Measurements from ENCODE around the gene SHISA6. TPM values are rescaled to one million over a fixed set of nuclear protein-coding genes. Genes with fewer than 3 reads are reported as not detected.

SHISA6 gene
- total and polyA plus RNA-seq, 2 donors (not counting 1 experiment from before 2014, with no cell fraction given), result not detected

DNA sequence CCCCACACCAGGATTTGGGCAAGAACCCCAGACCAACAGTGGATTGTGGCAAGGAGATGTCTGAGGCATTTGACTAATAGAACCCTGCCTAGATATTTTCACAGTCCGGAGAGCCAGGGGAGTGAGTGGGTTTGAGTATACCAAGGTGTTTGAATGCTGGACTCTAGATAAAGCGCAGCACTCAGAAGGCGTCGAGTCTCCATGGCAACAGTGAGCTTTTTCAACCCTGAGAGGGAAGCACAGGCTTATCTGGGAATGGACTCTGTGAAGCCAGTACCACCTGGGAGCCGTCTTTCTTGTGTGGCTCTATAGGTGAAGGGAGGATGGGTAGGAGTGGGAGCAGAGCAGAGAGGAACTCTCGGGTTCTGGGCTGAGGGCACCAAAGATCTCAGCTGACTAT lies 147.0 kb downstream of the SHISA6 start:
- TF ChIP-seq EZH2 (IDR thresholded peaks at IDR 0.05; ENCODE audit: low read length, missing control alignments), result no peak
- TF ChIP-seq, protein P1, sequence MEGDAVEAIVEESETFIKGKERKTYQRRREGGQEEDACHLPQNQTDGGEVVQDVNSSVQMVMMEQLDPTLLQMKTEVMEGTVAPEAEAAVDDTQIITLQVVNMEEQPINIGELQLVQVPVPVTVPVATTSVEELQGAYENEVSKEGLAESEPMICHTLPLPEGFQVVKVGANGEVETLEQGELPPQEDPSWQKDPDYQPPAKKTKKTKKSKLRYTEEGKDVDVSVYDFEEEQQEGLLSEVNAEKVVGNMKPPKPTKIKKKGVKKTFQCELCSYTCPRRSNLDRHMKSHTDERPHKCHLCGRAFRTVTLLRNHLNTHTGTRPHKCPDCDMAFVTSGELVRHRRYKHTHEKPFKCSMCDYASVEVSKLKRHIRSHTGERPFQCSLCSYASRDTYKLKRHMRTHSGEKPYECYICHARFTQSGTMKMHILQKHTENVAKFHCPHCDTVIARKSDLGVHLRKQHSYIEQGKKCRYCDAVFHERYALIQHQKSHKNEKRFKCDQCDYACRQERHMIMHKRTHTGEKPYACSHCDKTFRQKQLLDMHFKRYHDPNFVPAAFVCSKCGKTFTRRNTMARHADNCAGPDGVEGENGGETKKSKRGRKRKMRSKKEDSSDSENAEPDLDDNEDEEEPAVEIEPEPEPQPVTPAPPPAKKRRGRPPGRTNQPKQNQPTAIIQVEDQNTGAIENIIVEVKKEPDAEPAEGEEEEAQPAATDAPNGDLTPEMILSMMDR (conservative IDR thresholded peaks at IDR 0.05 in 1 of 2, IDR thresholded peaks at IDR 0.05 in 1 of 2; ENCODE audit: low read depth in 1 of 2, low read length in 2 of 2), result no peak
- H3K27ac ChIP-seq (ENCODE audit: insufficient read depth, low read length), result no peak overlapping the region
- no peaks in the 10 kb centered on the region for H3K4me1 ChIP-seq (ENCODE audit: control insufficient read depth, extremely low read depth, insufficient read depth, low read length)
- no peak for DNase-seq (ENCODE audit: low read depth in 2 of 2)
- H3K4me3 ChIP-seq (replicated peaks in 1 of 4; ENCODE audit: control extremely low read depth in 1 of 4, insufficient read depth in 1 of 4, low read depth in 3 of 4, low read length in 4 of 4), result no peak overlapping the region
- no peaks in the 10 kb centered on the region for H3K27me3 ChIP-seq (ENCODE audit: control insufficient read depth, insufficient read depth, low read length)
- no peak overlapping the region for H2AFZ ChIP-seq (ENCODE audit: low read length)
- no peak overlapping the region for H3K9ac ChIP-seq (ENCODE audit: insufficient read depth, low read length)
- no peaks in the 10 kb centered on the region for H3K36me3 ChIP-seq (ENCODE audit: control insufficient read depth, insufficient read depth, low read length)
- H3K79me2 ChIP-seq (ENCODE audit: control insufficient read depth, insufficient read depth, low read length), result no peaks in the 10 kb centered on the region
- H4K20me1 ChIP-seq (ENCODE audit: control insufficient read depth, extremely low read depth, insufficient read depth, low read length), result no peaks in the 10 kb centered on the region
- no peaks in the 10 kb centered on the region for H3K9me3 ChIP-seq (ENCODE audit: control insufficient read depth, insufficient read depth, low read depth, low read length)
- no peak overlapping the region for H3K4me2 ChIP-seq (ENCODE audit: extremely low read depth, insufficient read depth, low read length)

DNA sequence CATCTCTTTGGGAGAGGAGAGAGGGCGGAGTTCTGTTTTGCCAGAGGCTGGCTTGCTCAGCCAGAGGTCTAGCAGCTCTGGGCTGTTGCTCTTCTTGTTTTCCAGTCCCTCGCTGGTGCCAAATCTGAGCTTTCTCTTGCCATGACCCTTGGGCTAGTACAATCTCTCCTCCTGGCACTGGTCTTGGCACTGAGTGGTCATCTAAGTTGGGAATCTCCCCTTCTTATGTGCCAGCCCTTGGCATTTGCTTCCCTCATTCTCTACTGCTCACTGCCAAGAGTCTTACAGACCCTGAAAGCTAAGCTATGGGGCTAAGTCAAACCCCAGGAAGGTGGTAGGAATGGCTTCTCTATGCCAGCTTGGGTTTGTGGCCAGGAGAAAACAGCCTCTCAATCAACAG lies 148.6 kb downstream of the SHISA6 start:
- Histone ChIP-seq H3K27me3 (ENCODE audit: control insufficient read depth, insufficient read depth, low read length) (no peaks in the 10 kb centered on the region), H3K36me3 (ENCODE audit: control insufficient read depth, insufficient read depth, low read length) (no peaks in the 10 kb centered on the region), H3K79me2 (ENCODE audit: control insufficient read depth, insufficient read depth, low read length) (no peaks in the 10 kb centered on the region), H3K27ac (ENCODE audit: insufficient read depth, low read length) (no peak overlapping the region), H4K20me1 (ENCODE audit: control insufficient read depth, extremely low read depth, insufficient read depth, low read length) (no peaks in the 10 kb centered on the region), H2AFZ (ENCODE audit: low read length) (no peak overlapping the region), H3K4me2 (ENCODE audit: extremely low read depth, insufficient read depth, low read length) (no peak overlapping the region), H3K9me3 (ENCODE audit: control insufficient read depth, insufficient read depth, low read depth, low read length) (no peaks in the 10 kb centered on the region), H3K9ac (ENCODE audit: insufficient read depth, low read length) (no peak overlapping the region), H3K4me3 (replicated peaks in 1 of 4; ENCODE audit: control extremely low read depth in 1 of 4, insufficient read depth in 1 of 4, low read depth in 3 of 4, low read length in 4 of 4) (no peak overlapping the region), H3K4me1 (ENCODE audit: control insufficient read depth, extremely low read depth, insufficient read depth, low read length) (no peaks in the 10 kb centered on the region)
- no peak for DNase-seq (ENCODE audit: low read depth in 2 of 2)
- TF ChIP-seq, protein P1 (conservative IDR thresholded peaks at IDR 0.05 in 1 of 2, IDR thresholded peaks at IDR 0.05 in 1 of 2; ENCODE audit: low read depth in 1 of 2, low read length in 2 of 2), result no peak
- TF ChIP-seq EZH2 (IDR thresholded peaks at IDR 0.05; ENCODE audit: low read length, missing control alignments), result no peak

DNA sequence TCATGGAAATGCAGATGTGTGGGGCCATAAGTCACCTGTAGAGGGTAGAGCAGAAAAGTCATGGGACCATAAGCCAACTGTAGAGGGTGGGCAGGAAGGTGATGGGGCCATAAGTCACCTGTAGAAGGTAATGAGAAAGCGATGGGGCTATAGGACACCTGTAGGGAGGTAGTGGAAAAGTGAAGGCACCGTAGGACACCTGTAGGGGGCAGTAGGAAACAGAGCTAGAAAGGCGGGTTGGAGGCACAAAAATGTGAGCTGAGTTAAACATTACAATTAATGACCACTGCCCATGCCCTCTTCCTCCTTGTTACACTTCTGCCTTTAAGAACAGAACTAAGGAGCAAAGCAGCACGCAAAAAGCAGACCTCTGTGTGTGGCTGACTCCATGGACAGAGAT lies 150.1 kb downstream of the SHISA6 start:
- no peak overlapping the region for H3K9ac ChIP-seq (ENCODE audit: insufficient read depth, low read length)
- H3K79me2 ChIP-seq (ENCODE audit: control insufficient read depth, insufficient read depth, low read length), result no peaks in the 10 kb centered on the region
- H3K36me3 ChIP-seq (ENCODE audit: control insufficient read depth, insufficient read depth, low read length), result no peaks in the 10 kb centered on the region
- no peak overlapping the region for H3K27ac ChIP-seq (ENCODE audit: insufficient read depth, low read length)
- H3K4me1 ChIP-seq (ENCODE audit: control insufficient read depth, extremely low read depth, insufficient read depth, low read length), result no peaks in the 10 kb centered on the region
- no peak overlapping the region for H3K4me2 ChIP-seq (ENCODE audit: extremely low read depth, insufficient read depth, low read length)
- no peaks in the 10 kb centered on the region for H3K27me3 ChIP-seq (ENCODE audit: control insufficient read depth, insufficient read depth, low read length)
- H3K9me3 ChIP-seq (ENCODE audit: control insufficient read depth, insufficient read depth, low read depth, low read length), result no peaks in the 10 kb centered on the region
- no peaks in the 10 kb centered on the region for H4K20me1 ChIP-seq (ENCODE audit: control insufficient read depth, extremely low read depth, insufficient read depth, low read length)
- no peak for TF ChIP-seq EZH2 (IDR thresholded peaks at IDR 0.05; ENCODE audit: low read length, missing control alignments)
- TF ChIP-seq, protein P1 (conservative IDR thresholded peaks at IDR 0.05 in 1 of 2, IDR thresholded peaks at IDR 0.05 in 1 of 2; ENCODE audit: low read depth in 1 of 2, low read length in 2 of 2), result no peak
- H2AFZ ChIP-seq (ENCODE audit: low read length), result no peak overlapping the region
- DNase-seq (ENCODE audit: low read depth in 2 of 2), result no peak
- no peak overlapping the region for H3K4me3 ChIP-seq (replicated peaks in 1 of 4; ENCODE audit: control extremely low read depth in 1 of 4, insufficient read depth in 1 of 4, low read depth in 3 of 4, low read length in 4 of 4)

Data from fibroblast of lung (primary cell).